ENCODE results near the gene VIM.

DNA sequence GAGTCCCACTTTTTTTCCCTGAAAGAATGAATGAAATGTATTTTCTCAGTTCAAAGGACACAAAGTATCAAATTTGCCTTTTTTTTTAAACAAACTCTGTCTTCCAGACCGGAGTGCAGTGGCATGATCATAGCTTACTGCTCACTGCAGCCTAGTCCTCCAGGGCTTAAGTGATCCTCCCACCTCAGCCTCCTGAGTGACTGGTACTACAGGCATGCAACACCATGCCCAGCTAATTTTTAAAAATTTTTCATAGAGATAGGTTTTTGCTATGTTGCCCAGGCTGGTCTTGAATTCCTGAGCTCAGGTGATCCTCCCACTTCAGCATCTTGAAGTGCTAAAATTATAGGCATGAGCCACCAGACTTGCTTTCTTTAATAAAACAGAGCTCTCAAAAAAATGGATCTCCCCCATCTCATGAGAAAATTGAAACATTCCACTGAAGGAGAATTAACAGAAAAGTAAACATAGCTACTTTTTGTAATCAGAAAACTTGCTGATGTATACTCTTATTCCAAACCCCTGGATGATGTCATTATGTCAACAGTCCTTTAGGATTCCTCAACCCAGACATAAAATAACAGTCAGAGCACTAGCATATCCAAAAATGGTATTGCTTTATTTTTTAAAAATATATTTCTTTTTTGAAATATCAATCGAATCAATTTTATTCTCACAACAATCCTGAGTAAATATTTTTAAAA, 14.2 kb upstream of the VIM start:
- TF ChIP-seq, protein P1, sequence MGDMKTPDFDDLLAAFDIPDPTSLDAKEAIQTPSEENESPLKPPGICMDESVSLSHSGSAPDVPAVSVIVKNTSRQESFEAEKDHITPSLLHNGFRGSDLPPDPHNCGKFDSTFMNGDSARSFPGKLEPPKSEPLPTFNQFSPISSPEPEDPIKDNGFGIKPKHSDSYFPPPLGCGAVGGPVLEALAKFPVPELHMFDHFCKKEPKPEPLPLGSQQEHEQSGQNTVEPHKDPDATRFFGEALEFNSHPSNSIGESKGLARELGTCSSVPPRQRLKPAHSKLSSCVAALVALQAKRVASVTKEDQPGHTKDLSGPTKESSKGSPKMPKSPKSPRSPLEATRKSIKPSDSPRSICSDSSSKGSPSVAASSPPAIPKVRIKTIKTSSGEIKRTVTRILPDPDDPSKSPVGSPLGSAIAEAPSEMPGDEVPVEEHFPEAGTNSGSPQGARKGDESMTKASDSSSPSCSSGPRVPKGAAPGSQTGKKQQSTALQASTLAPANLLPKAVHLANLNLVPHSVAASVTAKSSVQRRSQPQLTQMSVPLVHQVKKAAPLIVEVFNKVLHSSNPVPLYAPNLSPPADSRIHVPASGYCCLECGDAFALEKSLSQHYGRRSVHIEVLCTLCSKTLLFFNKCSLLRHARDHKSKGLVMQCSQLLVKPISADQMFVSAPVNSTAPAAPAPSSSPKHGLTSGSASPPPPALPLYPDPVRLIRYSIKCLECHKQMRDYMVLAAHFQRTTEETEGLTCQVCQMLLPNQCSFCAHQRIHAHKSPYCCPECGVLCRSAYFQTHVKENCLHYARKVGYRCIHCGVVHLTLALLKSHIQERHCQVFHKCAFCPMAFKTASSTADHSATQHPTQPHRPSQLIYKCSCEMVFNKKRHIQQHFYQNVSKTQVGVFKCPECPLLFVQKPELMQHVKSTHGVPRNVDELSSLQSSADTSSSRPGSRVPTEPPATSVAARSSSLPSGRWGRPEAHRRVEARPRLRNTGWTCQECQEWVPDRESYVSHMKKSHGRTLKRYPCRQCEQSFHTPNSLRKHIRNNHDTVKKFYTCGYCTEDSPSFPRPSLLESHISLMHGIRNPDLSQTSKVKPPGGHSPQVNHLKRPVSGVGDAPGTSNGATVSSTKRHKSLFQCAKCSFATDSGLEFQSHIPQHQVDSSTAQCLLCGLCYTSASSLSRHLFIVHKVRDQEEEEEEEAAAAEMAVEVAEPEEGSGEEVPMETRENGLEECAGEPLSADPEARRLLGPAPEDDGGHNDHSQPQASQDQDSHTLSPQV (IDR thresholded peaks at IDR 0.05): no peak
- no peak for TF ChIP-seq RAD21 (IDR thresholded peaks at IDR 0.05; ENCODE audit: insufficient read depth, low read depth, low read length)
- TF ChIP-seq, protein P2, sequence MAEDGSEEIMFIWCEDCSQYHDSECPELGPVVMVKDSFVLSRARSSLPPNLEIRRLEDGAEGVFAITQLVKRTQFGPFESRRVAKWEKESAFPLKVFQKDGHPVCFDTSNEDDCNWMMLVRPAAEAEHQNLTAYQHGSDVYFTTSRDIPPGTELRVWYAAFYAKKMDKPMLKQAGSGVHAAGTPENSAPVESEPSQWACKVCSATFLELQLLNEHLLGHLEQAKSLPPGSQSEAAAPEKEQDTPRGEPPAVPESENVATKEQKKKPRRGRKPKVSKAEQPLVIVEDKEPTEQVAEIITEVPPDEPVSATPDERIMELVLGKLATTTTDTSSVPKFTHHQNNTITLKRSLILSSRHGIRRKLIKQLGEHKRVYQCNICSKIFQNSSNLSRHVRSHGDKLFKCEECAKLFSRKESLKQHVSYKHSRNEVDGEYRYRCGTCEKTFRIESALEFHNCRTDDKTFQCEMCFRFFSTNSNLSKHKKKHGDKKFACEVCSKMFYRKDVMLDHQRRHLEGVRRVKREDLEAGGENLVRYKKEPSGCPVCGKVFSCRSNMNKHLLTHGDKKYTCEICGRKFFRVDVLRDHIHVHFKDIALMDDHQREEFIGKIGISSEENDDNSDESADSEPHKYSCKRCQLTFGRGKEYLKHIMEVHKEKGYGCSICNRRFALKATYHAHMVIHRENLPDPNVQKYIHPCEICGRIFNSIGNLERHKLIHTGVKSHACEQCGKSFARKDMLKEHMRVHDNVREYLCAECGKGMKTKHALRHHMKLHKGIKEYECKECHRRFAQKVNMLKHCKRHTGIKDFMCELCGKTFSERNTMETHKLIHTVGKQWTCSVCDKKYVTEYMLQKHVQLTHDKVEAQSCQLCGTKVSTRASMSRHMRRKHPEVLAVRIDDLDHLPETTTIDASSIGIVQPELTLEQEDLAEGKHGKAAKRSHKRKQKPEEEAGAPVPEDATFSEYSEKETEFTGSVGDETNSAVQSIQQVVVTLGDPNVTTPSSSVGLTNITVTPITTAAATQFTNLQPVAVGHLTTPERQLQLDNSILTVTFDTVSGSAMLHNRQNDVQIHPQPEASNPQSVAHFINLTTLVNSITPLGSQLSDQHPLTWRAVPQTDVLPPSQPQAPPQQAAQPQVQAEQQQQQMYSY (CRISPR knock-in tag; IDR thresholded peaks at IDR 0.05): no peak
- TF ChIP-seq DPF2 (IDR thresholded peaks at IDR 0.05): no peak
- TF ChIP-seq RCOR1 (conservative IDR thresholded peaks at IDR 0.05; ENCODE audit: low read depth, low read length): no peak
